NCI-H226 (cell line): ENCODE data around the gene STIM2.
"Not testable (repeated sequence)": the region's sequence is repeated elsewhere in the genome, so short reads cannot be mapped to it uniquely, and the experiment has no call there.

ENCODE experiments used
- DNase-seq: peaks from one replicate; pipeline ENCODE4 v3.0.0-alpha.2; 2015

STIM2 gene

GRCh38 chr4:26860157-26860921, at the start of gene STIM2:
Gene STIM2, plus strand, starts transcription at chr4:26860841.
- DNase-seq, result peak; percentile 85

GRCh38 chr4:26811571-26811970, 49.1 kb upstream of the STIM2 start:
- DNase-seq, result peak; percentile 48

- DNase-seq, result no peak
Observed at GRCh38 chr4:26812049-26812714, 48.5 kb upstream of the STIM2 start.

- peak; percentile 42 for DNase-seq
Observed at GRCh38 chr4:26813698-26814097, 46.9 kb upstream of the STIM2 start.

- no peak for DNase-seq
Observed at GRCh38 chr4:26815199-26815598, 45.4 kb upstream of the STIM2 start.

- DNase-seq, result no peak
Observed at GRCh38 chr4:26815706-26816105, 44.9 kb upstream of the STIM2 start.

- DNase-seq, result no peak
Observed at GRCh38 chr4:26819026-26819425, 41.6 kb upstream of the STIM2 start.

- no peak for DNase-seq
Observed at GRCh38 chr4:26819478-26820095, 41.1 kb upstream of the STIM2 start.

GRCh38 chr4:26820346-26820745, 40.3 kb upstream of the STIM2 start:
- no peak for DNase-seq

- no peak for DNase-seq
Observed at GRCh38 chr4:26821031-26821430, 39.6 kb upstream of the STIM2 start.

GRCh38 chr4:26821677-26822503, 38.8 kb upstream of the STIM2 start:
- no peak for DNase-seq

GRCh38 chr4:26822546-26822945, 38.1 kb upstream of the STIM2 start:
- no peak for DNase-seq

- DNase-seq, result not testable (repeated sequence)
Observed at GRCh38 chr4:26822974-26823373, 37.7 kb upstream of the STIM2 start.

GRCh38 chr4:26823583-26823982, 37.1 kb upstream of the STIM2 start:
- no peak for DNase-seq

GRCh38 chr4:26824667-26825066, 36.0 kb upstream of the STIM2 start:
- DNase-seq, result no peak

GRCh38 chr4:26826721-26827120, 33.9 kb upstream of the STIM2 start:
- no peak for DNase-seq

- DNase-seq, result not testable (repeated sequence)
Observed at GRCh38 chr4:26827336-26827735, 33.3 kb upstream of the STIM2 start.

GRCh38 chr4:26827798-26828197, 32.8 kb upstream of the STIM2 start:
- no peak for DNase-seq

GRCh38 chr4:26829018-26829417, 31.6 kb upstream of the STIM2 start:
- DNase-seq, result no peak

- no peak for DNase-seq
Observed at GRCh38 chr4:26830033-26830432, 30.6 kb upstream of the STIM2 start.

- no peak for DNase-seq
Observed at GRCh38 chr4:26830701-26831100, 29.9 kb upstream of the STIM2 start.

- DNase-seq, result no peak
Observed at GRCh38 chr4:26836539-26836938, 24.1 kb upstream of the STIM2 start.
